Measurements from ENCODE around the gene MRPL28.

GRCh38 chr16:378821-379182 lies 8.5 kb upstream of the MRPL28 start:
- TF ChIP-seq, protein P1, sequence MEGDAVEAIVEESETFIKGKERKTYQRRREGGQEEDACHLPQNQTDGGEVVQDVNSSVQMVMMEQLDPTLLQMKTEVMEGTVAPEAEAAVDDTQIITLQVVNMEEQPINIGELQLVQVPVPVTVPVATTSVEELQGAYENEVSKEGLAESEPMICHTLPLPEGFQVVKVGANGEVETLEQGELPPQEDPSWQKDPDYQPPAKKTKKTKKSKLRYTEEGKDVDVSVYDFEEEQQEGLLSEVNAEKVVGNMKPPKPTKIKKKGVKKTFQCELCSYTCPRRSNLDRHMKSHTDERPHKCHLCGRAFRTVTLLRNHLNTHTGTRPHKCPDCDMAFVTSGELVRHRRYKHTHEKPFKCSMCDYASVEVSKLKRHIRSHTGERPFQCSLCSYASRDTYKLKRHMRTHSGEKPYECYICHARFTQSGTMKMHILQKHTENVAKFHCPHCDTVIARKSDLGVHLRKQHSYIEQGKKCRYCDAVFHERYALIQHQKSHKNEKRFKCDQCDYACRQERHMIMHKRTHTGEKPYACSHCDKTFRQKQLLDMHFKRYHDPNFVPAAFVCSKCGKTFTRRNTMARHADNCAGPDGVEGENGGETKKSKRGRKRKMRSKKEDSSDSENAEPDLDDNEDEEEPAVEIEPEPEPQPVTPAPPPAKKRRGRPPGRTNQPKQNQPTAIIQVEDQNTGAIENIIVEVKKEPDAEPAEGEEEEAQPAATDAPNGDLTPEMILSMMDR (IDR thresholded peaks at IDR 0.05; ENCODE audit: insufficient read depth, low read length, poor library complexity, severe bottlenecking), result no peak
- TF ChIP-seq EZH2phosphoT487 (conservative IDR thresholded peaks at IDR 0.05; ENCODE audit: low read length), result no peak
